ENCODE data around the gene SLC25A38. TPM values are rescaled to one million over a fixed set of nuclear protein-coding genes. Genes with fewer than 3 reads are reported as not detected.

SLC25A38 gene
- total and polyA plus RNA-seq, 9 of the 15 experiments (the other 6 are each of a cell fraction or from before 2014, with no cell fraction given), result 13.5 to 51.1 (median 30.6) TPM

DNA sequence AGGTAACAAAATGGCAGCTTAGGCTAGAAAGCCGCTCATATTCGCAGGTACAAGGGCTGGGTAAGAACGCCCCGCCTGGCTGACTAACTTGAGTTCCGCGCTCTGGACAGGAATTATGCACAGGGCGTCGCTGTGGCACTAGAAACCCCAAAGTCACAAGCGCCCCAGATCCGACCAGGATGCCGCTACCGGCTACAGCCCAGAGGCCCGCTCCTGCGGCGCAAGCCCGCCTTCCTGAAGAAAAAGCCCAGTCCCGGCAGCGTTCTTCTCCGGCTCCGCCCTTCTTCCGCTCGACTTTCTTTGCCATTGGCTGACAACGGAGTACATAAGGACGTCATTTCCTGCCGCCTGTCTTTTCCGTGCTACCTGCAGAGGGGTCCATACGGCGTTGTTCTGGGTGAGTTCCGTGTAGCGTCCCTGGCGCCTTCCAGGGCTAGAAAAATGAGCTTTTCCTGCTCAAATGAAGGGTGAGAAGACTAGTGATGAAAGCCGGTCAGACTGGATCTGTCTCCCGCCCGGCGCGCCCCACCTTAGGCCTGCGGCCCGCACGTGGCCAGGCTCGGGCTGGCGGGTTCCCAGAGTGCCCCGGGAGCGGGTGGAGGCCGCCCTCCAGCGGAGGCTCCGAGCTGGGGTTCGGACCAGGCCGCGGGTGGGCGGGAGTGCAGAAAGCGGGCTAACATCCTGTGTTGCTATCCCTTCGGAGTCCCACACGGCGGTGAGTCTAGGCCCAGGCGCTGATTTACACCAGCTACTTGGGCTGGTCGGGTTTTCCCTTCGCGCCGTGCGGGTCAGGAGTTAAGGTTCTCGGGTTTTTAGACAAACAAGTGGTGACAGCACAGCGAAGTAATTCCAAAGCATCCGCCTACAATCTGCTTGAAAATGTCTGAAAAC is 23.4 kb downstream of the SLC25A38 start, which contains the start of gene RPSA (continued):
- TF ChIP-seq, protein P1, sequence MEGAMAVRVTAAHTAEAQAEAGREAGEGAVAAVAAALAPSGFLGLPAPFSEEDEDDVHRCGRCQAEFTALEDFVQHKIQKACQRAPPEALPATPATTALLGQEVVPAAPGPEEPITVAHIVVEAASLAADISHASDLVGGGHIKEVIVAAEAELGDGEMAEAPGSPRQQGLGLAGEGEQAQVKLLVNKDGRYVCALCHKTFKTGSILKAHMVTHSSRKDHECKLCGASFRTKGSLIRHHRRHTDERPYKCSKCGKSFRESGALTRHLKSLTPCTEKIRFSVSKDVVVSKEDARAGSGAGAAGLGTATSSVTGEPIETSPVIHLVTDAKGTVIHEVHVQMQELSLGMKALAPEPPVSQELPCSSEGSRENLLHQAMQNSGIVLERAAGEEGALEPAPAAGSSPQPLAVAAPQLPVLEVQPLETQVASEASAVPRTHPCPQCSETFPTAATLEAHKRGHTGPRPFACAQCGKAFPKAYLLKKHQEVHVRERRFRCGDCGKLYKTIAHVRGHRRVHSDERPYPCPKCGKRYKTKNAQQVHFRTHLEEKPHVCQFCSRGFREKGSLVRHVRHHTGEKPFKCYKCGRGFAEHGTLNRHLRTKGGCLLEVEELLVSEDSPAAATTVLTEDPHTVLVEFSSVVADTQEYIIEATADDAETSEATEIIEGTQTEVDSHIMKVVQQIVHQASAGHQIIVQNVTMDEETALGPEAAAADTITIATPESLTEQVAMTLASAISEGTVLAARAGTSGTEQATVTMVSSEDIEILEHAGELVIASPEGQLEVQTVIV (CRISPR knock-in tag; IDR thresholded peaks at IDR 0.05; ENCODE audit: borderline replicate concordance), result no peak
- TF ChIP-seq ESRRB (CRISPR knock-in tag; IDR thresholded peaks at IDR 0.05; ENCODE audit: borderline replicate concordance) (0 out of 2 replicates have a peak, but pooled peaks have one; percentile 55), PURB (CRISPR knock-in tag; IDR thresholded peaks at IDR 0.05; ENCODE audit: low read depth) (no peak), NR2F6 (CRISPR knock-in tag; IDR thresholded peaks at IDR 0.05) (no peak), ERF (CRISPR knock-in tag; IDR thresholded peaks at IDR 0.05) (peak; percentile 85; the same call in 1 of the 2 replicates), ZNF324 (CRISPR knock-in tag; IDR thresholded peaks at IDR 0.05) (no peak; the same call in 1 of the 2 replicates), PHB2 (IDR thresholded peaks at IDR 0.05; ENCODE audit: low read depth) (no peak), ZNF184 (CRISPR knock-in tag; IDR thresholded peaks at IDR 0.05) (no peak), SMC3 (conservative IDR thresholded peaks at IDR 0.05; ENCODE audit: insufficient read depth, low read depth, low read length) (peak; percentile 34; the same call in 1 of the 2 replicates), PTTG1 (tag; IDR thresholded peaks at IDR 0.05; ENCODE audit: low read depth) (no peak), MYBL2 (IDR thresholded peaks at IDR 0.05; ENCODE audit: low read depth) (no peak), MYBL2 (CRISPR knock-in tag; IDR thresholded peaks at IDR 0.05; ENCODE audit: borderline replicate concordance) (no peak), HNRNPLL (IDR thresholded peaks at IDR 0.05; ENCODE audit: low read depth, low read length, poor library complexity, severe bottlenecking) (peak; percentile 90), ZNF668 (CRISPR knock-in tag; IDR thresholded peaks at IDR 0.05) (no peak; the same call in 1 of the 2 replicates), DNMT1 (IDR thresholded peaks at IDR 0.05) (0 out of 2 replicates have a peak, but pooled peaks have one; percentile 18), HDAC1 (IDR thresholded peaks at IDR 0.05) (peak; percentile 94 to 100), ZSCAN32 (CRISPR knock-in tag; IDR thresholded peaks at IDR 0.05) (no peak), SMAD2 (IDR thresholded peaks at IDR 0.05; ENCODE audit: low read depth, low read length) (no peak), ZKSCAN3 (CRISPR knock-in tag; IDR thresholded peaks at IDR 0.05) (no peak)
- TF ChIP-seq, protein P2, sequence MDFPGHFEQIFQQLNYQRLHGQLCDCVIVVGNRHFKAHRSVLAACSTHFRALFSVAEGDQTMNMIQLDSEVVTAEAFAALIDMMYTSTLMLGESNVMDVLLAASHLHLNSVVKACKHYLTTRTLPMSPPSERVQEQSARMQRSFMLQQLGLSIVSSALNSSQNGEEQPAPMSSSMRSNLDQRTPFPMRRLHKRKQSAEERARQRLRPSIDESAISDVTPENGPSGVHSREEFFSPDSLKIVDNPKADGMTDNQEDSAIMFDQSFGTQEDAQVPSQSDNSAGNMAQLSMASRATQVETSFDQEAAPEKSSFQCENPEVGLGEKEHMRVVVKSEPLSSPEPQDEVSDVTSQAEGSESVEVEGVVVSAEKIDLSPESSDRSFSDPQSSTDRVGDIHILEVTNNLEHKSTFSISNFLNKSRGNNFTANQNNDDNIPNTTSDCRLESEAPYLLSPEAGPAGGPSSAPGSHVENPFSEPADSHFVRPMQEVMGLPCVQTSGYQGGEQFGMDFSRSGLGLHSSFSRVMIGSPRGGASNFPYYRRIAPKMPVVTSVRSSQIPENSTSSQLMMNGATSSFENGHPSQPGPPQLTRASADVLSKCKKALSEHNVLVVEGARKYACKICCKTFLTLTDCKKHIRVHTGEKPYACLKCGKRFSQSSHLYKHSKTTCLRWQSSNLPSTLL (IDR thresholded peaks at IDR 0.05), result no peak
- TF ChIP-seq, protein P3, sequence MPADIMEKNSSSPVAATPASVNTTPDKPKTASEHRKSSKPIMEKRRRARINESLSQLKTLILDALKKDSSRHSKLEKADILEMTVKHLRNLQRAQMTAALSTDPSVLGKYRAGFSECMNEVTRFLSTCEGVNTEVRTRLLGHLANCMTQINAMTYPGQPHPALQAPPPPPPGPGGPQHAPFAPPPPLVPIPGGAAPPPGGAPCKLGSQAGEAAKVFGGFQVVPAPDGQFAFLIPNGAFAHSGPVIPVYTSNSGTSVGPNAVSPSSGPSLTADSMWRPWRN (IDR thresholded peaks at IDR 0.05; ENCODE audit: low read depth), result no peak; the same call in none of the 2 replicates
- TF ChIP-seq, protein P4, sequence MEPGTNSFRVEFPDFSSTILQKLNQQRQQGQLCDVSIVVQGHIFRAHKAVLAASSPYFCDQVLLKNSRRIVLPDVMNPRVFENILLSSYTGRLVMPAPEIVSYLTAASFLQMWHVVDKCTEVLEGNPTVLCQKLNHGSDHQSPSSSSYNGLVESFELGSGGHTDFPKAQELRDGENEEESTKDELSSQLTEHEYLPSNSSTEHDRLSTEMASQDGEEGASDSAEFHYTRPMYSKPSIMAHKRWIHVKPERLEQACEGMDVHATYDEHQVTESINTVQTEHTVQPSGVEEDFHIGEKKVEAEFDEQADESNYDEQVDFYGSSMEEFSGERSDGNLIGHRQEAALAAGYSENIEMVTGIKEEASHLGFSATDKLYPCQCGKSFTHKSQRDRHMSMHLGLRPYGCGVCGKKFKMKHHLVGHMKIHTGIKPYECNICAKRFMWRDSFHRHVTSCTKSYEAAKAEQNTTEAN (CRISPR knock-in tag; IDR thresholded peaks at IDR 0.05), result no peak; the same call in 1 of the 2 replicates

Measured in K562 (cell line).